Left forelimb (tissue), 1 donor: ENCODE results near the gene LAMA1.

Source experiments
- DNase-seq: peaks from one replicate; pipeline ENCODE4 v3.0.0-alpha.2; 2018; ENCODE audit warnings: low spot score

Gene LAMA1

DNA sequence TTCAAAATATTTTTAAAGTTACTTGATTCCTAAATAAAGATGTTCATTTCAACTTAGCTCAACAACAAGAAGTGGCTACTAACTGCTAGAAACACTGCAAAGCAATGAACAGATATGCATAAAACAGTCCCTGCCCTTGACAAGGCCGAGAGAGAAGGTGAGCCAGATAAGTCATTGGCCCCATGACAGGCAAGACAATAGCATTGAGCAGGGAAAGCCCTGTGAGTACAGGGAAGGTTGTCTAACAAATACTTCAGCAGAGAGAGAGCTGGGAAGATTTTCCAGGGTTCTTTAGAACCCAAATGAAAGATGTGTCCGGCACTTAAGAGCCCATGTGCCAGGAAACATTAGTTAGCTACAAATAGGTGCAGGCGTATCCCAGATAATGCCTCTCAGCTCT is 4.7 kb downstream of the LAMA1 start:
- DNase-seq = no peak

DNA sequence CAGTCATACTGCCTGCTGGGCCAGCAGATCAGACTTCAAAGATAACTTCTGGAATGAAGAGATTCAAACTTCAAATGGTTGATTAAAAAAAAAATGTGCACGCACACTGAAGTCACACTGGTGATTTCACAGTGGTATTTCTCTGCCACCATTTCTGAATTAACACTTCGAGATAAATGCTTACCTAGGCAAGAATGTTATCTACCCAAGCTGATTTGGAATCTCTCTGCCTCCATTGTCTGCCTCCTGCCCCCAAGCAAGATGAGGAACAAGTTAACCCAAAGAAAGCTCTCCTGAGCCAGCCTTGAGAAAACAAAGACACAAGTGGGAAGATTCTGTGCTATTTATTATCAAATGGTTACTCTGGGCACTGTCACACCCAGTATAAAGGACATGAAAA is 6.5 kb downstream of the LAMA1 start:
- no peak for DNase-seq

DNA sequence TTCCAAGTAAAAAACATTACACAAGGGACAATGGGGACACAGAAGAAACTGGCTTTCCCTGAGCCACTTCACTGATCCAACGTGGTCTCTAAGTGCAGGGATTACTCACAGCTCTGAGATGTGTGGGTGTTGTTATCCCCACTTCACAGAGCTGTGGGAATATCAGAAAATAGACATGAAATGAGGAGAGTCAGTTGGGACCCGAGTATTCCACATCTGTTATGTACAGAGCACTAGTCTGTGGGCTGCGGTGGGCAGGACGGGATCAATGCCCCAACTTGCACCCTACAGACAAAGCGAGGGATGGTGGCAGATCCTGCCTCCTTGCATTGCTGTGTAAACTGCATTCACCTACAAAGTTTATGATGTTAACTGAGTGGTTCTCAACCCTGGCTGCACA is 11.7 kb downstream of the LAMA1 start:
- DNase-seq = no peak

DNA sequence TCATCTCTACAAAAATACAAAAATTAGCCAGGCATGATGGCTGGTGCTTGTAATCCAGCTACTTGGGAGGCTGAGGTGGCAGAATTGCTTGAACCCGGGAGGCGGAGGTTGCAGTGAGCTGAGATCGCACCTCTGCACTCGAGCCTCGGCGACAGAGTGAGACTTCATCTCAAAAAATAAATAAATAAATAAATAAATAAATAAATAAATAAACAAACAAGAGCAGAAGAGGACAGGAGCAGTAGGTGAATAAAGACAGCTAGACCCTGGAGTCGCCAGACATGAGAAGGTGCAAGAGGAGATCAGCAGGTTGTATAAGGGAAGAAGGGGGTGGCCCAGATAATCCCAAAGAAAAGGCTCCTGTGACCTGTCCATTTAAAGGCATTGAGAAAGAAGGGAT is 12.3 kb downstream of the LAMA1 start:
- no peak for DNase-seq

DNA sequence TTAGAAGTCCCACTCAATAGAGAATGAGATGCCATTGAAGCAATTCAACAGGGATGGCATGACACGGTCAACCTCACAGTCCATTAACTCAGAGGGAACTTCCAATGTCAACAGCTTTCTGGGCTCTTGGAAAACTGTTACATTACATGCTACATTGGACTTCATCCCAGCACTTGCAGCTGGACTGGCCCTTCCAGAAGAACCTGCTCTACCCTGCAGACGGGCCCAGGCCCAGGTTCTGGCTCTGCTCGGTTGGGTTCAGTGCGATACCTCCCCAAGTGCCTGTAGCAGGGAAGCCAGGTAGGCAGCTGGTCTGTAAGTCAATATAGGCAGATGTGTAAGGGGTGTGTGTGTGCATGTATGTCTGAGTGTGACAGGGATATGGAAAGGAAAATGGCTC is 12.9 kb downstream of the LAMA1 start:
- no peak for DNase-seq

DNA sequence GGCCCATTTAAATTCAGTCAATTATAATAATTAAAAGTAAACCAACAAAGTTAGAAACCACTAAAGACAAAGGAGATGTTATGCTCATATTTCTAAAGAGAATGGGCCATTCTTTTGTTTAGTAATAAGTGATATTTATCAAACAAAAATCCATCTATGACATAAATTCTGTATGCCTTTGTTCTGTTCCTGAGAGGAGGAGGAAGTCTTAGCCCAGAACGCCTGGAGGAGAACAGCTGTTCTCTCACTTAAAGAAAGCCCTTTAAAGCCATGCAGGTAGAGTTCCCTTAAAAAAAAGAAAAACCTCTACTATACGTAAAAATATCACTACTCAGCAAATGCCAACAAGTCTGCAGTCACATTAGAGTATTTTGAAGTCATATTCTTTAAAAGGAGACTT is 15.5 kb downstream of the LAMA1 start:
- DNase-seq = no peak

DNA sequence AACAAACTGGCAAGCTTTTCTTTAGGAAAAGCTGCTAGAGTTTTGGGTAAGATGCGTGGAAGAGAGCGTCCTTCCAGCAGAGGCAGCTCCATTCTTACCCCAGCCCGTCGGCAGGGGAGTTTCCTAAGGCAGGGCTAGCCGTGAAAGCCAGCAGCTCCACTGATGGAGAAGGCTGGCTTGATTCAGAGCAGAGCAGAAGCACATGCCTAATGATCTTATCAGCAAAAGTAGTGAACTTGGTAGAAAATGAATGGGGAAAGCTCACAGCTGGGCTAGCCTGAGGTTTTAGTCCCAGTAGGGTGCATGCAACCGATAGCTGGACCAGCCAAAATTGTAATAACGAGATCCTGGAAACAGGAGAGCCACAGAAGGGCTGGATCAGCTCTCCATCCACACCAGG is 20.8 kb downstream of the LAMA1 start:
- DNase-seq = no peak

DNA sequence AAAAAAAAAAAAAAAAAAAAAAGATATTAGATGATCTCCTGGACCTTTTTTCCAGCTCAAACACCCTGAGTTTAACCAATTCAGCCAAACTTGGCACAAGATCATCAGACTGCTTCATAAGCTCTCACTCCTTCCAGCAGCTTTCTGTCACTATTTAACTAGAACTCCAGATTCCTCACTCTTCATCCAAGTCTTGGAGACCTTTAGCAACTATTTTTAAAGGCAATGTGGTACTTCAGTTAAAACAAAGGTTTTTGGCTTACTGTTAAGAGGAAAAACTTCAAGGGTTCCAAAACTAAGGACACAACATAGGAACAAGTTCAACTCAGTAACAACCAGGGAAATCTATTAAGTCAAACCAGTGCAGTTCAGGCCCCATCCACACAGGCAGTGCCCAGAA is 23.2 kb downstream of the LAMA1 start:
- DNase-seq = no peak

DNA sequence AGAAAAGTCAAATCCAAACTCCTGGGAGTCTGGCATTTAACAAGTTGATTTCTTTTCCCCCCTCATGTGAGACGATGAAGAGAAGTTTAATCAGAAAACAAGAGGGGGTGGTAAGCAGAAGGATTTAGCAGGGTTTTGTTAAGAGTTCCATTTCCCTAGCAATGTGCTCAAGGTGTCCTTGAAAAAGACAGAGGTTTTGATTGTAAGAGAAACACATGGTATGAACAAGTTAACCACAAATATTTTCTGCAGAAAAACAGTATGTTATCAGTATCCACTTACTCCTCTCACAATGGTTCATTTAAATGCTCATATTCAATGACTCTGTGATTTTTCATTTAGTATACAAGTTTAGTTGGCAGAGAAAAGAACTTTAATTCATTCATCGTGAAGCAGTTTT is 26.8 kb downstream of the LAMA1 start:
- DNase-seq = no peak

DNA sequence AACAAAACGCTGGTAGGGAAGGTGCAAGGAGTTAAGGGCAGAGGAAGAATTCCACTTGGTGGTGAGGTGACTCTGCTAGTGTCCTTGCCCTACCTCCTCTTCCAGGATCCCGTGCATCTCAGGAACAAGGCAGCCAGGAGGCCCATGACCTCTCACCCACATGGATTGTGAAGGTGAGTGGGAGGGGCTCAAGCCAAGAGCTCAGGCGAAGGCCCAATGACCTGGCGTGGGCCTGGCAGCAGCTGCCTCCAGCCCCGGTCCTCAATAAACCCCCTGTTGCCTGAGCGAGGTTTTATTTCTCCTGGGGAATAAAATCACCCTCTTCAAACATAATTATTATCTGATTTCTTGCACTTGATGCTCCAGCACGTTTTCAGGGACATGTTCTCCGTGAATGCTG is 28.2 kb downstream of the LAMA1 start:
- DNase-seq = no peak

DNA sequence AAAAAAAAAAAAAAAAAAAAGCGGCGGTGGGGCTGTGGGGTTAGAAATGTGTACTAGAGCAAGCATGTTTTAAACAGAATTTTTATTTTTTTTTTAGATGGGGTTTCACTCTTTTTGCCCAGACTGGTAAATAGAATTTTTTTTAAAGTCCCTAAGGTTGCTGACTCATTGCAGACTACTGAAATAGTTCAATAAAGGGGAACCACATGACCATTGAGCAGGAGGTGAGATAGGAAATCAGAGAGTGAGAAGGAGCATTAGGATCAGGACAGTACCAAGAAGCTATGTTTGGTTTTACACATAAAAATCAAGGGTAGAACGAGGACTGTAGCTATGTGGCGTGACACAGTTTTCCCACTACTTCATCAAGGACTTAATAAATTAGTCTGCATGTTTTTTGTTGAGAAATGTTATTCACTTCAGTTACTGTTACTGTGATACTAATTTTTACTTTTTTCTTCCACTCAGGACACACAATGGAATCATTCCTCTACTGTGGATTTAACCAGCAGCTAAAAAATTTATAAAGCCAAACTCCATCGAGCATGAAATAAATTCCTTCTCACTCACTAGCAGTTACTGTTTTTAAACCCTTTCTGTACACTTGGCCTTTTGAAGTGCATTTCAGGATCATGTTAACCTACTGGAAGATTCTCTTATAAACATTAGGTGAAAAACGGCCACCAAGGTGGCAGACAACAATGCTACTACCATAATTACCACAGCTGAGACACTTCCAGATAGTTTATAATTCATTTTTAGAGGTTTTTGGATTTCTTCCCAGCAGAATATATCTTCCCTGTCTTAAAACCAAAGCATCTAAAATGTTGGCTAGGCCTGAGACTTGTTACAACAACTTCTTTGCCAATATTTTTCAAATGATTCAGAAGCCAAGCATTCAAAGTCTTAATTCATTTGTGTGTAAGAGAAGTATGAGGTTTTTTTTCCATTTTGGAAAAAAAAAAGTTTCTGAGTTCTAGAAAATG is 33.2 kb downstream of the LAMA1 start:
- DNase-seq = no peak

DNA sequence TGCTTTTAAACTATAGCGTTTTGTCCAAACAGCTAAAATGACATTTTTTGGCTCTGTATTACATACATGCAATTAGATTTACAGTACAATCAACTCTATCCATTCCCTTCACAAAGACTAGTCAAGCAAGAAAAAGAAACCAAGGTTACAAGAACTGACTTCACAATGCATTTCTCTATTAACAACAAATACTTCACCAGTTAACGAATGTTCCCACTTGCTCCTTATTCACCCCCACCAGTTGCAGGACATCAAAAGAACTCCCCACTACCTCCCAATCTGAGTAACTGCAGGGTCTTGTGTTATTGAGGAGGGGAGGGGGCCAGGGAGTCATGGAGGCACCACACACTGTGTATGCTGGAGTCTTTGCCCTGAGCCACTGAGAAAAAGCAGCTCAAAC is 34.9 kb downstream of the LAMA1 start:
- no peak for DNase-seq

DNA sequence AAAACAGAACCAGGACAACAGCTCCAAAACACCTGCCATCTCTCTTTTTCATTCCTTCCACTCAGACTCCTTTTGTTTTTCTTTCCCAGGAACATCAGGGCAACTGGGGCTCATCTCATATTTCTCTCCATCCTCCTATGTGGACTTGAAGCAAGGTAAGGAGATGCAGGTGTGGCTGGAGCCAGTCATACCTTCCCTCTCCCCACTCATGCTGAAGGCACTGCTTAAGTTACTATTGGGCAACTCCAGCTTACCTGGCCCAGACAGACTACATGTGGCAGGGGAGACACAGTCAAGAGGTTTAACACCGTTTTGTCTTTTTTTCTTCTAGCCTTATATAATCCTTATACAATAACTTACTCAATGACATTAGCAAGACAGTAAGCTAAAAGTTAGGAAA is 38.4 kb downstream of the LAMA1 start:
- DNase-seq = no peak

DNA sequence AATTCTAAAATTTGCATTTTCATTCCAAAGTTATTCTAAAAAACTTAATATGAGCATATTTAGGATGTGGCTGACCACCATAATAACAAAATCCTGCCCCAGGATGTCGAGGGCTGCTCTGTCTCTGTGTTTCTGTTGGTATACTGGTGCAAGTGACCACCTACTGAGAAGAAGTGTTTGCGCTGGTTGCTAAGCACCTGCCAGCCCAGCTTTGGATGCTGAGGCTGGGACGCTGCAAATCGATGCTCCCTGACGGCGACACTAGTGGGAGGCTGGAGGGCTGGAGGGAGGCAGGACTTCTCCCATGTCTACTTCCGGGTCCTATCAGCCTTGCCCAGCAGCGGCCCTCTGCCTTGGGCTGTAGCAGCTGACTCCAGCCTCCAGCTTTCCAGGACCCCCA is 45.0 kb downstream of the LAMA1 start:
- no peak for DNase-seq

DNA sequence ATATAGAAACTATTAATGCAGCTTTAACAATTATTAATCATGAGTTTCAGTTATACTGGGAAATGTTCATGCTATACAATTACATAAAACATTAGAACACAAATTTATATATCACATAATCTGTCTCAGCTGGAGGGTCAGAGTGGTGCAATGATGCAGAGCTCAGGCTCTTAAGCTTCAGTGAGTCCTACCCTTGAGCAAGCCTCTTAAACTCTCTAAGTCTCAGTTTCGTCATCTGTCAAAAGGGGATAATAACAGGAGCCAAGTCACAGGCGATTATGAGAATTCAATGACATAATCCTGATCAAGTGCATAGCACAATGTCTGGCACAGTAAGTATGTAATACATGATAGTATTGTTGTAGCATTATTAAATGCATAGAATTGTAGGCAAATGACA is 46.0 kb downstream of the LAMA1 start:
- no peak for DNase-seq

DNA sequence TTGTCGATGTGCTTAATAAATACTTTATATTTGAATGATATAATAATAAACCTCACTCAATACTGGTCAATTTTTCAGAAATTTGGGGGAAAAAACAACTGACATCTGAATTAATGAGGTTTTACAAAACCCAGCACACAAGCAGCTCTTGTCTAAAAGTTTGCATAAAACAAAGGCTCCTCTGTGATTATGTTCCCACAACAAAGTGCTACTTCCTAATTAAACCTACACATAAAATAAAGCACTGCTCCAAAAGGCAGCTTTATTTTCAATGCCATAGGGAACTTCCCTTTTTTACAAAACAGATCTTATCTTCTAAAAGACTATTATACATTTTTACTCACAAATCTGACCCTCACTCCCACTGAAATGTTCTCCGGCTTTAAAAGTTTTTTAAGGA is 47.1 kb downstream of the LAMA1 start:
- DNase-seq = no peak

DNA sequence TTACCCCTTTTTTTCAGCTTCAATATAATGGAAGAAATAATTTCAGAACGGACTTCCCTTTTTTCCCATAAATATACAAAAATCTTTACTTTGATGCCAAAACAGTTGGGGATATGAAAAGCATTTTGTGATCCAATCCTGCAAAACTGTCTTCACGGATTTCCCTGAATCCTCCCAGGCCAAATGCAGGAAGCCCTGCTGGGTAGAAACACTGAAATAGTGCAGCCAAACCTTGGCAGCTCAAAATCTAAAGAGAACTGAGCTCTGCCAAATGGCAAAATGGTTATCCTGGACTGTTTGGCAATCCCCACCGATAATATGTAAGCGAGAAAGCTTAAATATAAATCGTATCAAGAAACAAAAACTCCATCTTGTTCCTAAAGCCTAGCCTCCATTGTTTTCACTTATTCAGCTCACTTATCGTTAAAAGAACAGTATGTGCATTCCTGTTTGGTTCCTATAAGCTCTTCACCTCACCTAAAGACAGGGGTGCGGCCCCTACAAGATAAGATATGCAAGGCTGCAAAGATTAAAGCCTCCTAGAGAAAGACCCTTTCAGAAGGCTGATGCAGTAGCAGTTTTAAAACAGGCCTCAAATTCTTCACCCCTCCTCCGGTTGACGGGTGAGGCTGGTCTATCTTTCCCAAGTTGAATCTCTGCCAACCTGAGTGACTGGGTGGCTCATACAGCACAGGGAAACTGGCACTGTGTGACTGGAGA is 48.6 kb downstream of the LAMA1 start:
- no peak for DNase-seq

DNA sequence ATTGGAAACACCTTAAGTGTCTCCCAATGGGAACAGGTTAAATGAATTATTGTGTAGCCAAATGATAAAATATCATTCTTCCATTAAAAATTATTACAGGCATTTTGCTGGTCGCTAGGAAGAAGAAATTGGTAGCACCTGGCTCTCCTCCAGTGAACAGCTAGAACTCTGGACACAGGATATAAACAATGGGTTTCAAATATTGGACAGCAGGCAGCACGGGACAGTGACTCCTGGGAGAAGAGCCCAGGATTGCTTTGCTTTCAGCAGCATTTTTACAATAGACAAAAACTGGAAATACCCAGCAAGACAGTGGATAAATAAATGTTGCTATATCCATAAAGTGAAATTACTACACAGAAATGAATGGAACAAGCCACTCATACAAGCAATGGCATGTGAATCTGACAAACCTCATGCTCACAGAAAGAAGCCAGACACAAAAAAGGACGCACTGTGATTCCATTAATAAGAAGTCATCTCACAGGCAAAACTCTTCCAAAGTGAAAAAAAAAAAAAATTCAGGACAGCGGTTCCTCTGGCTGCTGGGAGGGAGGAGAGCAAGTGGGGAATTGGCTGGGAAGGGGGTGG is 50.5 kb downstream of the LAMA1 start:
- no peak for DNase-seq

DNA sequence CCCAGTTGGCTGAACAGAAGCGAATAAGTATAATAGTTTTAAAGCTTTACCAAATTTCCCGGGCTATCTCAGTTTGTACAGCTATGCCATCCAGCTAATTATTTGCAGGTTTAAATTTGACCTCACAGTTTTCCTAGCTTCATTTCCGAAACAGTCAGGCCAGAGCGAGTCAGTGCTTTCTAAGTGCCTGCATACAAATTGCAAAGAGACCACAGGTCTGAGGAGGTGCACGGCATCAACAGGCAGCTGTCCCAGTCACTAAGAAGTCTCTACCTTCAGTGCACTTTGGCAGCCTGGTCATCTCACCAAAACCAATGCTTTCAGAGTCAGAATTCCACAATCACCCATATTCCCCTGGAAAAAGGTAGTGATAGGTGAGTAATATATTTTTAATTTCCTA is 51.9 kb downstream of the LAMA1 start:
- DNase-seq = no peak

DNA sequence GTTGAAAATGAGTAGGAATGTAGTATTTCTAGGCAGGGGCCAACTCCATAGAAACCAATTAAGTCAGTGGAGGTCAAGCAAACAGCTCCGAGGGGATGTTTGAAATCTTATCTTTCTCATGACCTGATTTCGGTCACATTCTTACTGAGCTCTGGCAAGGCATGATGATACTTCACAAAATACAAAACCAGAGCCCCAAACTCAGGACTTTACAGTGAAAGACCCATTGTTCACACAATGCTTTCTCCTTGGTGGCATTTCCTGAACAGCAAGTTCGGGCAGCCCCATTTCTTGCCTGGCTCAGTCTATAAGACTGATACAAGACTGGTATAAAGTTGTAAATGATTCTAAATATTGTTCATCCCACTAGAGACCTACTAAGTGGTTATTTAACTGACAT is 53.3 kb downstream of the LAMA1 start:
- DNase-seq = no peak

DNA sequence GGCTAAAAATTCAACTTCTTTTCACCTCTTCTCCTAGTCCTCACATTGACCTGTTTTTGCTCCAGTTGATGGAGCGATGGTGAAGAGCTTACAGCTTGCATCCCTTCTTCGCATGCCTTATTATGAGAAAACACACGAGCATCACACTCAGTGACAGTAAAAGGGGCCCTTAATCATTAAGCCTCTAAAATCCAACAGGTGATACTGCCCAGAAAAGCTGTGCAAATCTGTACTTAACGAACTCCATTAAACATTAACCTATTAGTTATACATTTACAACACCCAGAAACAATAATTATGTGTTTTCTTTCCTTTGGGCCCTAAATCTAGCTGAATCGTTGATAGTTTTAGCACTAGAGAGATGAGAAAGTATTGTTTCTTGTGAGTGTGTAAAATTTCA is 54.8 kb downstream of the LAMA1 start:
- no peak for DNase-seq

DNA sequence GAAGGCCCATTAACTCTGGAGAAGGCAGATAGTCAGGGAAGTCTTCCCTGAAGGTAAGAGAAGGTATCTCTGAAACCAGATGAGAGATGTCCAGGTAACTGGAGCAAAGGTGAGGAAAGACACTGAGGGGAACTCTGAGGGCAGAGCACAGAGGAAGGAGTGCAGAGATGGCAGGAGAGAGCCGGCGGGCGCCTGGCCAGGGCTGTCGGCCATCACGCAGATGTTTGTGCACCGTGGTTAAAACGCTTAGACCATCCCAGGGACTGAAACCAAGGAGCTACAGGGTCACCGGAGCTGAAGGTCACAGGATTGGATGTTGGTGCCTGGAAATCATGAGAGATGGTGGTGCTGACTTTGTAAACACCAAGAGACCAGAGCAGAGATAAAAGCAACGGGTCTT is 55.4 kb downstream of the LAMA1 start:
- no peak for DNase-seq

DNA sequence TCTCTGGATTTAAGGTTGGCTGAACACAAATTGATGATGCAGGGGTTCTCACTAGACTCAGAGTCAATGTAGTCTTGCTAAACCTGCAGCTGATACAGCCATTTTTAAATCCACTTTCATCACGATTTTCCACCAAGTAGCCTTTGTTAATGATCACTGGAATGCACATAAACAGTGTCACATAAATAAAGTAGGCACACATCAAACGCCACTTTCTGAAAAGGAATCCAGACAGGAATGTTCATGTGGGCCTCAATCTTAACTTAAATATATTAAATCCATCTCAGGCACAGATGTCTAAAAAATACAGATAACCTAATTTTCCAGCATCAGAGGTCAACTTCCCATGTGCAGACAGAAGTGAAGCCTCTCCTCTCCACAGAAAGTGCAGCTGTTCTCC is 58.3 kb downstream of the LAMA1 start:
- no peak for DNase-seq
